NCI-H187 treated with DMSO at 0.1 percent for 48 hours (cell line): ENCODE results near the gene PPP1R8.

Experiments used
- DNase-seq: peaks from one replicate; lab custom pipeline; 2025; lab: John Stamatoyannopoulos, UW

Gene PPP1R8

DNA sequence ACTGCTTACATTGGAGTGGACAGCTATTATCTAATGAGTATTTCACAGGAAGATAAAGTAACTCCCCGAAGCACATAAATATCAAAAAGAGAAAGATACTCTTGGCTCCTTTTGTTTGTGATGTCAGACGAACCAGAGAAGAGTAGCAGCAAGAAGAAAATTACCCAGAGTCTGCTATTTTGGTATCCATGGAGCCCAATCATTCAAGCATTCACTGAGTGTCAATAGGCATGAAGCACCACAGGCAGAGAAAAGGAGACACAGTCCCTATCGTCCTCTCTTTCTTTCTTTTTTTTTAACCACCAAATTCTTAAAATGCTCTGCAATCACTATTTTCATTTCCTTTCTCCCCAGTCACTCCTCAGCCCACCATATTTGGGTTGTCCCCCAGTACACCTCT is 63.9 kb downstream of the PPP1R8 start:
- DNase-seq = no peak
